WI38 (cell line): ENCODE measurements around the gene ANKMY1.
A peak's percentile ranks its signal among the peaks of the same experiment; 100 is the strongest.

Source experiments
- H3K4me3 ChIP-seq: 2 replicates; pipeline ENCODE4 v1.5.1; 2011; ENCODE audit warnings: low read depth, mild to moderate bottlenecking, control low read depth, low read length
- TF ChIP-seq, protein P1 (sequence below): IDR thresholded peaks from 2 replicates; pipeline ENCODE4 v1.5.1; 2012; ENCODE audit warnings: low read depth, mild to moderate bottlenecking, control low read depth, low read length

Gene ANKMY1

DNA sequence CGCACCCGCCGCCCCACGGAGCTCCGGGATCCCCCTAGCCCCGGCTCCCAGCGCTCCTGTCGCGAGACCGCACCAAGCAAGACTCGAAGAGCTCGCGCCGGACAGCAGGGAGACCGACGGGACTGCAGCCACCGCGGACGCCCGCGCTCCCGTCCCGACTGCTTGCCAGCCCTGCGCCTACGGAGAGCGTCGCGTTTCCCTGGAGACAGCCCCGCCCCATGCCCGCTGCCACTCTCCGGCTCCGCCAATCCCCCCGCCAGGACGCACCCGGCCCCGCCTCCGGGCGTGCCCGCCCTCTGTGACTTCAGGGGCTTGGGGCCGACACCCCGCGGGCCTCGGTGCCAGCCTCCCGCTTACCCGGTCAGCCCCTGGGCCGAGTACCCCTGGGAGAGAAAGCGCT lies at the start of gene ANKMY1:
Gene ANKMY1, minus strand, starts transcription at position 181 of the 400 bp plus-strand sequence. CDS start 653 bp downstream, outside the sequence.
- TF ChIP-seq, protein P1, sequence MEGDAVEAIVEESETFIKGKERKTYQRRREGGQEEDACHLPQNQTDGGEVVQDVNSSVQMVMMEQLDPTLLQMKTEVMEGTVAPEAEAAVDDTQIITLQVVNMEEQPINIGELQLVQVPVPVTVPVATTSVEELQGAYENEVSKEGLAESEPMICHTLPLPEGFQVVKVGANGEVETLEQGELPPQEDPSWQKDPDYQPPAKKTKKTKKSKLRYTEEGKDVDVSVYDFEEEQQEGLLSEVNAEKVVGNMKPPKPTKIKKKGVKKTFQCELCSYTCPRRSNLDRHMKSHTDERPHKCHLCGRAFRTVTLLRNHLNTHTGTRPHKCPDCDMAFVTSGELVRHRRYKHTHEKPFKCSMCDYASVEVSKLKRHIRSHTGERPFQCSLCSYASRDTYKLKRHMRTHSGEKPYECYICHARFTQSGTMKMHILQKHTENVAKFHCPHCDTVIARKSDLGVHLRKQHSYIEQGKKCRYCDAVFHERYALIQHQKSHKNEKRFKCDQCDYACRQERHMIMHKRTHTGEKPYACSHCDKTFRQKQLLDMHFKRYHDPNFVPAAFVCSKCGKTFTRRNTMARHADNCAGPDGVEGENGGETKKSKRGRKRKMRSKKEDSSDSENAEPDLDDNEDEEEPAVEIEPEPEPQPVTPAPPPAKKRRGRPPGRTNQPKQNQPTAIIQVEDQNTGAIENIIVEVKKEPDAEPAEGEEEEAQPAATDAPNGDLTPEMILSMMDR: no peak

DNA sequence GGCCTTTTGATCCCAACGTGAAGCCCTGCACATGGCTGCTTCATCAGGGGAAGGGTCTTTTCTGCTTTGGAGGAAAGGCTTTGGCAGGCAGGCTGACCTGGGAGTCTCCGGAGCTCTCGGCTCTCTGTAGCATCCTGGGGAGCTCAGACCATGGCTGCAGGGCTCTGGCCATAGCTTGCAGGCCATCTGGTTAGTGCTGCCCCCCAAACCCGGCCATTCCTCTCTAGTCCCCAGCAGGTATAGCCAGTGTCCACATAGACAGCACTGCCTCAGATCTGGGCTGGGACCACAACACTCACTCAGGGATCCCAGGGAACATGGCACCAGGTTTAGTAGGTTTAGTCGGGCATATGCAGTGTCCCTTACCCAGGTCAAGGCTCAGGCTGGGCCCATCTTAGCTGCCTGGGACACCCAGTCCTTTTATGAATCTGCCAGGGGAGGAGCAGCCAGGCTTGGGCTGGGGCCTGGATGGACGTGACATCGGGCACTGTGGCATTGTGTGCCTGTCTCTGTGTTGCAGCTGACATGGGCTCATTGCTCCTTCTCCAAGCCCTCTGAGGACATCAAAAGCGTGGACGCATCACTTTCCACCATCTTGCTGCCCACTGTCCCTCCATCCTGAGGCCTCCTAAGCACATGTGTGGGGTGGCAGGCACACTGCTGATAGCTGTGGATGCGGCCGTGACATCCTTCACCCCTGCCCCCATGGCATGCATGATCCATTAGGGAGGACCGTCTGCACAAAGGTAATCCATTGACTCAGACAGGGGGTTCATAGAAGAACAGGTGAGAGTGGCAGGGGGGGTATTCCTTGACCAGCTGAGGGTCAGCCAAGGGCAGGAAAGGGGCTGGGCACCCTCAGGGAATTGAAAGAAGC lies 48.3 kb upstream of the ANKMY1 start:
- no peak overlapping the region for H3K4me3 ChIP-seq
- TF ChIP-seq, protein P1: no peak

More for the DNA sequence above, at the start of gene ANKMY1:
- peak within 1 kb of the TSS; percentile 40 for H3K4me3 ChIP-seq

- TF ChIP-seq, protein P1: no peak
- H3K4me3 ChIP-seq: no peak overlapping the region
Observed at GRCh38 chr2:240604939-240605716, 47.3 kb upstream of the ANKMY1 start.

- TF ChIP-seq, protein P1: peak; percentile 52
- no peak overlapping the region for H3K4me3 ChIP-seq
Observed at GRCh38 chr2:240604291-240604938, 46.6 kb upstream of the ANKMY1 start.

DNA sequence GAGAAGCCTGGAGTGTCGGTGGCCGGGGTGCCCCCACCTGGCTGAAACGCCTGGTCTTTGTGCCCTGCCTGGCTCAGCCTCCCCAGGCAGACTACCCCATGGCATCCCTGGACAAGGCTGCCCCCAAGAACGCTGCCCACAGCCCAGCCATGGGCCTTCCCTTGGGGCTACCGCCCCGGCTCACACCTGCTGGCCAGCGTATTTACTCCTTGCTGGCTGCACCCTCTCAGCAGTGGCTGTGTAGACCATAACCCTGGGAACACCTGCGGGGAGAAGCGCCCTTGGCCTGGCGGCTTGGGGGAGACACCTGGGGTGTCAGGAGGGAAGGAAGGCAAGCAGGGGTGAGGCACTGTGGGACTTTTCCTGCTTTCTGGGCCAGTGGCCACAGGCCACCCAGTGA lies 46.1 kb upstream of the ANKMY1 start:
- TF ChIP-seq, protein P1: no peak
- H3K4me3 ChIP-seq: no peak overlapping the region

DNA sequence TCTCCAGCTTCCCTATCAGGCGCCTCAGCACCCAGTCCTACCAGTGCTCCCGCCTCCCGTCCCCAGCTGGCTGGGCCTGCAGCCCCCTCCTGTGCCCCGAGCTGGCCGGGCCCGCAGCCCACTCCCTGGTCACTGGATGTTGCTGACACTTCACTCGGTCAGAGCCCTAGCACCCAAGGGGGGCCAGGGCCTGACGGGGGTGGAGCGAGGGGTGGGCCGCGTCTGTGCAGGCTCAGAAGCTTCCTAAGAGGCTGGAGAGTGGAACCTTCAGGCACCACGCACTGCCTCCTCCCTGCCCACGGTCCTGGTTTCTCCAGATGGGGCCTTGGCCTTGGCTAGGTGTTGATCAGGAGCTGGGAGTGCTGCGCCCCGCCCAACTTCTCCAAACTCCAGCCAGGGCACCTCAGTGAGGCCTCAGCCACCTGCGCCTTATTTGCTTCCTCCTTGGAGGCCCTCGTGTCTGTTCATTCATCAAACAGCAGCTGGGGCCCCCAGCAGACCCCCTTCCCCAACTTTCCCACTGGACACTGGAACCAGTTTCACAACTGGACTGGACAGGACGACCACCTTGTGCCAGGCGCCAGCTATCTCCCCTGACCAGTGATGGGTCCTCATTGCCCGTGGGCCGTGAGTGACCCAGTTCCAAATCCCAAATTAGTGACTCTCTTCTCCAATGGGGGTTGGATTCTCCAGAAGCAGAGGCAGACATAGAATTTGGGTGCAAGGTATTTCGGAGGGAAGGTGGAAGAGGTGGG lies 45.5 kb upstream of the ANKMY1 start:
- H3K4me3 ChIP-seq: no peak overlapping the region
- TF ChIP-seq, protein P1: no peak
